Ishikawa (cell line): Measurements from ENCODE around the gene WBP1L.

ENCODE experiments used
- CREB1 ChIP-seq: IDR thresholded peaks from 2 replicates; pipeline ENCODE4 v1.6.1; 2012; ENCODE audit warnings: low read depth
- EP300 ChIP-seq: IDR thresholded peaks from 2 replicates; pipeline ENCODE4 v1.6.1; 2012; ENCODE audit warnings: borderline replicate concordance
- FOXM1 ChIP-seq: IDR thresholded peaks from 2 replicates; pipeline ENCODE4 v1.6.1; 2012; ENCODE audit warnings: low read depth, borderline replicate concordance
- MAX ChIP-seq: IDR thresholded peaks from 2 replicates; pipeline ENCODE4 v1.6.1; 2012
- RAD21 ChIP-seq: IDR thresholded peaks from 2 replicates; pipeline ENCODE4 v1.6.1; 2012; ENCODE audit warnings: low read depth
- REST ChIP-seq: IDR thresholded peaks from 2 replicates; pipeline ENCODE4 v1.6.1; 2012; ENCODE audit warnings: low read depth, mild to moderate bottlenecking
- TAF1 ChIP-seq: IDR thresholded peaks from 2 replicates; pipeline ENCODE4 v1.6.1; 2012; ENCODE audit warnings: low read depth, mild to moderate bottlenecking
- TEAD4 ChIP-seq: IDR thresholded peaks from 2 replicates; pipeline ENCODE4 v1.6.1; 2012
- USF1 ChIP-seq: IDR thresholded peaks from 2 replicates; pipeline ENCODE4 v1.6.1; 2012
- YY1 ChIP-seq: IDR thresholded peaks from 2 replicates; pipeline ENCODE4 v1.6.1; 2012; ENCODE audit warnings: low read depth

GRCh38 chr10:102720337-102720736, 23.4 kb upstream of the WBP1L start:
- TF ChIP-seq CREB1 (no peak), EP300 (no peak), REST (no peak), TAF1 (no peak), TEAD4 (no peak), FOXM1 (no peak), MAX (no peak), YY1 (no peak), RAD21 (no peak), USF1 (no peak)
